ENCODE results near the gene ABAT.

The ABAT gene

GRCh38 chr16:8675183-8676159 is 1.1 kb downstream of the ABAT start:
- H3K4me3 ChIP-seq (ENCODE audit: low read depth in 1 of 2, low read length in 2 of 2), result peak overlapping the region in 1 of 2 donors; percentile 65
- H3K4me1 ChIP-seq (ENCODE audit: insufficient read depth, low read length), result peaks cover 11% of the 10 kb centered on the region
- H3K9ac ChIP-seq (ENCODE audit: low read length), result no peak overlapping the region
- no peaks in the 10 kb centered on the region for H3K36me3 ChIP-seq (ENCODE audit: insufficient read depth, low read length)
- no peak overlapping the region for H3K27ac ChIP-seq (ENCODE audit: low read depth, low read length)
- H3K27me3 ChIP-seq (ENCODE audit: control insufficient read depth in 1 of 2, insufficient read depth in 2 of 2, low read length in 2 of 2), result no peaks in the 10 kb centered on the region
- no peaks in the 10 kb centered on the region for H3K9me3 ChIP-seq (ENCODE audit: low read length)

- no peaks in the 10 kb centered on the region for H3K36me3 ChIP-seq (ENCODE audit: insufficient read depth, low read length)
- H3K9ac ChIP-seq (ENCODE audit: low read length), result no peak overlapping the region
- no peak overlapping the region for H3K4me3 ChIP-seq (ENCODE audit: low read depth in 1 of 2, low read length in 2 of 2)
- peaks cover 11% of the 10 kb centered on the region for H3K4me1 ChIP-seq (ENCODE audit: insufficient read depth, low read length)
- no peak overlapping the region for H3K27ac ChIP-seq (ENCODE audit: low read depth, low read length)
- H3K27me3 ChIP-seq (ENCODE audit: control insufficient read depth in 1 of 2, insufficient read depth in 2 of 2, low read length in 2 of 2), result no peaks in the 10 kb centered on the region
- no peaks in the 10 kb centered on the region for H3K9me3 ChIP-seq (ENCODE audit: low read length)
These were observed 1.7 kb downstream of the ABAT start for GRCh38 chr16:8676160-8676547.

GRCh38 chr16:8676737-8677375 is 2.4 kb downstream of the ABAT start:
- no peak overlapping the region for H3K9ac ChIP-seq (ENCODE audit: low read length)
- no peaks in the 10 kb centered on the region for H3K9me3 ChIP-seq (ENCODE audit: low read length)
- H3K4me3 ChIP-seq (ENCODE audit: low read depth in 1 of 2, low read length in 2 of 2), result no peak overlapping the region
- H3K4me1 ChIP-seq (ENCODE audit: insufficient read depth, low read length), result peaks cover 11% of the 10 kb centered on the region
- no peaks in the 10 kb centered on the region for H3K27me3 ChIP-seq (ENCODE audit: control insufficient read depth in 1 of 2, insufficient read depth in 2 of 2, low read length in 2 of 2)
- no peaks in the 10 kb centered on the region for H3K36me3 ChIP-seq (ENCODE audit: insufficient read depth, low read length)
- no peak overlapping the region for H3K27ac ChIP-seq (ENCODE audit: low read depth, low read length)

GRCh38 chr16:8677481-8677880 is 3.1 kb downstream of the ABAT start:
- Histone ChIP-seq H3K27me3 (ENCODE audit: control insufficient read depth in 1 of 2, insufficient read depth in 2 of 2, low read length in 2 of 2) (no peaks in the 10 kb centered on the region), H3K36me3 (ENCODE audit: insufficient read depth, low read length) (no peaks in the 10 kb centered on the region), H3K4me1 (ENCODE audit: insufficient read depth, low read length) (peaks cover 11% of the 10 kb centered on the region), H3K27ac (ENCODE audit: low read depth, low read length) (no peak overlapping the region), H3K4me3 (ENCODE audit: low read depth in 1 of 2, low read length in 2 of 2) (no peak overlapping the region), H3K9ac (ENCODE audit: low read length) (no peak overlapping the region), H3K9me3 (ENCODE audit: low read length) (no peaks in the 10 kb centered on the region)

- no peak overlapping the region for H3K9ac ChIP-seq (ENCODE audit: low read length)
- no peak overlapping the region for H3K27ac ChIP-seq (ENCODE audit: low read depth, low read length)
- H3K4me1 ChIP-seq (ENCODE audit: insufficient read depth, low read length), result peaks cover 11% of the 10 kb centered on the region
- H3K27me3 ChIP-seq (ENCODE audit: control insufficient read depth in 1 of 2, insufficient read depth in 2 of 2, low read length in 2 of 2), result no peaks in the 10 kb centered on the region
- H3K4me3 ChIP-seq (ENCODE audit: low read depth in 1 of 2, low read length in 2 of 2), result no peak overlapping the region
- no peaks in the 10 kb centered on the region for H3K9me3 ChIP-seq (ENCODE audit: low read length)
- no peaks in the 10 kb centered on the region for H3K36me3 ChIP-seq (ENCODE audit: insufficient read depth, low read length)
These were observed 3.9 kb downstream of the ABAT start for GRCh38 chr16:8678068-8678927.

GRCh38 chr16:8679151-8679550 is 4.7 kb downstream of the ABAT start:
- Histone ChIP-seq H3K27ac (ENCODE audit: low read depth, low read length) (no peak overlapping the region), H3K4me1 (ENCODE audit: insufficient read depth, low read length) (peaks cover 11% of the 10 kb centered on the region), H3K4me3 (ENCODE audit: low read depth in 1 of 2, low read length in 2 of 2) (no peak overlapping the region), H3K36me3 (ENCODE audit: insufficient read depth, low read length) (no peaks in the 10 kb centered on the region), H3K9me3 (ENCODE audit: low read length) (no peaks in the 10 kb centered on the region), H3K9ac (ENCODE audit: low read length) (no peak overlapping the region), H3K27me3 (ENCODE audit: control insufficient read depth in 1 of 2, insufficient read depth in 2 of 2, low read length in 2 of 2) (no peaks in the 10 kb centered on the region)

GRCh38 chr16:8682551-8683259 is 8.3 kb downstream of the ABAT start:
- no peaks in the 10 kb centered on the region for H3K9me3 ChIP-seq (ENCODE audit: low read length)
- H3K36me3 ChIP-seq (ENCODE audit: insufficient read depth, low read length), result no peaks in the 10 kb centered on the region
- no peaks in the 10 kb centered on the region for H3K4me1 ChIP-seq (ENCODE audit: insufficient read depth, low read length)
- no peak overlapping the region for H3K9ac ChIP-seq (ENCODE audit: low read length)
- no peak overlapping the region for H3K27ac ChIP-seq (ENCODE audit: low read depth, low read length)
- no peak overlapping the region for H3K4me3 ChIP-seq (ENCODE audit: low read depth in 1 of 2, low read length in 2 of 2)
- H3K27me3 ChIP-seq (ENCODE audit: control insufficient read depth in 1 of 2, insufficient read depth in 2 of 2, low read length in 2 of 2), result no peaks in the 10 kb centered on the region

GRCh38 chr16:8683640-8684039 is 9.2 kb downstream of the ABAT start:
- Histone ChIP-seq H3K27ac (ENCODE audit: low read depth, low read length) (no peak overlapping the region), H3K36me3 (ENCODE audit: insufficient read depth, low read length) (no peaks in the 10 kb centered on the region), H3K27me3 (ENCODE audit: control insufficient read depth in 1 of 2, insufficient read depth in 2 of 2, low read length in 2 of 2) (no peaks in the 10 kb centered on the region), H3K9ac (ENCODE audit: low read length) (no peak overlapping the region), H3K9me3 (ENCODE audit: low read length) (no peaks in the 10 kb centered on the region), H3K4me3 (ENCODE audit: low read depth in 1 of 2, low read length in 2 of 2) (no peak overlapping the region), H3K4me1 (ENCODE audit: insufficient read depth, low read length) (no peaks in the 10 kb centered on the region)

- Histone ChIP-seq H3K27ac (ENCODE audit: low read depth, low read length) (no peak overlapping the region), H3K27me3 (ENCODE audit: control insufficient read depth in 1 of 2, insufficient read depth in 2 of 2, low read length in 2 of 2) (no peaks in the 10 kb centered on the region), H3K4me3 (ENCODE audit: low read depth in 1 of 2, low read length in 2 of 2) (no peak overlapping the region), H3K9ac (ENCODE audit: low read length) (no peak overlapping the region), H3K9me3 (ENCODE audit: low read length) (no peaks in the 10 kb centered on the region), H3K4me1 (ENCODE audit: insufficient read depth, low read length) (no peaks in the 10 kb centered on the region), H3K36me3 (ENCODE audit: insufficient read depth, low read length) (no peaks in the 10 kb centered on the region)
These were observed 11.2 kb downstream of the ABAT start for GRCh38 chr16:8685617-8686016.

GRCh38 chr16:8686031-8686621 is 11.7 kb downstream of the ABAT start:
- Histone ChIP-seq H3K27me3 (ENCODE audit: control insufficient read depth in 1 of 2, insufficient read depth in 2 of 2, low read length in 2 of 2) (no peaks in the 10 kb centered on the region), H3K36me3 (ENCODE audit: insufficient read depth, low read length) (no peaks in the 10 kb centered on the region), H3K4me3 (ENCODE audit: low read depth in 1 of 2, low read length in 2 of 2) (no peak overlapping the region), H3K9me3 (ENCODE audit: low read length) (no peaks in the 10 kb centered on the region), H3K27ac (ENCODE audit: low read depth, low read length) (no peak overlapping the region), H3K9ac (ENCODE audit: low read length) (no peak overlapping the region), H3K4me1 (ENCODE audit: insufficient read depth, low read length) (no peaks in the 10 kb centered on the region)
